Diencephalon (tissue), 1 donor: ENCODE results near the gene FOLH1. TPM values are rescaled to one million over a fixed set of nuclear protein-coding genes. Genes with fewer than 3 reads are reported as not detected.

Experiments used
- total RNA-seq: library from RNA; depleted of rRNA; stranded (reverse); fragments of >200 nt; gene quantifications from one replicate; pipeline ENCODE4 v1.2.3, GENCODE V29; 2014

The FOLH1 gene
- 4.6 TPM for total RNA-seq

DNA sequence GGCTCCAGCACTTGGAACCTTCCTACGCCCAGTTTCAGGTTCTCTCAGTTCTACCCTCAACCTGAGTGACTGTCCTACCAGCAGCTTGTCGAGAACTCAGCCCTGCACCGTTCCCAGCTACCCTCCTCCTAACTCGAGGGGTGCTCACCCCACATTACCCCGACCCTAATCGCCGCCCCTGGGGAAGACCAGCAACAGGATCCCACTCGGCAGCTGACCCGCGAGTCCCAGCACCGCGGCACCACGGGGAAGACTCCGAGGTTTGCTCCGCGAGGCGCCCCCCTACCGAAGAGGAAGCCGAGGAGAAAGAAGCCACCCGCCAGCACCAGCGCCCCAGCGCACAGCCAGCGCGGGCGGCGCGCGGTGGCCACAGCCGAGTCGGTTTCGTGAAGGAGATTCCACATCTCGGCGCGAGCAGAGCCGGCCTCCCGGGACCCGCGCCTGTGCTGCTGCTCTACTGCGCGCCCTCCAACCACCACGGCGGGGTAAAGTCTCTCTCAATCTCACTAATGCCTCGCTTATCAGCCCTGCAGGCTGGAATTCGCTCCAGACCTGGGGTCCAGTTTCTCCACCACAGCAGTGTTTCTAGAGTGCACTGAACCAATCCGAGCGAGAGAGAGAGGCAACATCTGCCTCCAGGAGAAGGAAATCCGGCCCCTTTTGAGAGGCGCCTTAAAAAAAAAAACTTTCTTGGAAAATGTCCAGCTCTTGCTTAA, at the start of gene FOLH1:
TSS of gene FOLH1 (minus strand) at position 597 of the 716 bp plus-strand sequence. CDS start at position 404, 193 bp downstream.

Other genes starting within 250 kb of the FOLH1 start
- gene TRIM51G, start 224.7 kb downstream of the FOLH1 start, total RNA-seq, result not detected
- 0.69 TPM for gene TRIM49B, start 179.8 kb downstream of the FOLH1 start, total RNA-seq
- not detected for gene TRIM64C, start 149.5 kb downstream of the FOLH1 start, total RNA-seq